DND-41 (cell line): ENCODE data around the gene BTBD17.

Experiments
- CTCF ChIP-seq: IDR thresholded peaks from 2 replicates; pipeline ENCODE4 v1.5.1; 2012; ENCODE audit warnings: borderline replicate concordance, low read length, moderate library complexity, mild to moderate bottlenecking; ENCODE audit not compliant: poor library complexity, severe bottlenecking; ENCODE audit errors: extremely low read depth
- EZH2 ChIP-seq: IDR thresholded peaks from 3 replicates; pipeline ENCODE4 v1.6.1; 2012; ENCODE audit warnings: borderline replicate concordance, low read depth, mild to moderate bottlenecking, moderate library complexity, low read length, inconsistent platforms; ENCODE audit not compliant: severe bottlenecking

GRCh38 chr17:74330446-74330845, 31.2 kb downstream of the BTBD17 start:
- TF ChIP-seq CTCF (no peak), EZH2 (no peak)
